ENCODE measurements around the gene RARB. TPM values are rescaled to one million over a fixed set of nuclear protein-coding genes. Genes with fewer than 3 reads are reported as not detected.

RARB gene
- total and polyA plus RNA-seq, 9 donors, result 12.0 to 23.2 (median 16.1) TPM

- no peak overlapping the region for H3K27ac ChIP-seq (ENCODE audit: low read length)
- H3K4me3 ChIP-seq (ENCODE audit: low read length), result no peak overlapping the region
- H3K4me1 ChIP-seq (ENCODE audit: control insufficient read depth, insufficient read depth, low read length), result peaks cover 2% of the 10 kb centered on the region
- WGBS (ENCODE audit: insufficient coverage), result no CpG with 5 or more reads among the region's 1 CpG
- DNase-seq, result no peak
- H3K27me3 ChIP-seq (ENCODE audit: control insufficient read depth, insufficient read depth, low read length), result no peaks in the 10 kb centered on the region
- H3K36me3 ChIP-seq (ENCODE audit: control insufficient read depth, insufficient read depth, low read length), result no peaks in the 10 kb centered on the region
- H3K9me3 ChIP-seq (replicated peaks; ENCODE audit: control insufficient read depth, low read depth, low read length), result peaks cover 3% of the 10 kb centered on the region
Observed at GRCh38 chr3:25419251-25419650, 8.8 kb upstream of the RARB start.

DNA sequence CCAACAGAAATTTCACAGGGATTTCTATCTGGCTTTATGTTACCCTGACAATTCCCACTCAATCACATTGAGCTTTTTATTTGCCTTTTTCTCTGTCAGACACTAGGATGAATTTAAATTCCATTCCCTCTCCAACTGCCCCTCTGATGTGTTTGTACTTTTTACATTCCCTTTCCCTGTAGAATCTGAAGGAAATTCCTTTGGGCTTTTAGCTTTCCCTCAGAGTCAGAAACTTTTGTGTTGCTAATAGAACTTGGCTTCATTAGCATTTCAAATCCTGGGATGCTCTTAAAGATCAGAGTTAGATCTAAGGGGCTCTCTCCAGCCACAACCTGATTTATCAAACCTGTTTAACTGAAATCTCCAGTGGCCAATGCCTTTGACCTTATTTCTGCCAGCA is 7.9 kb upstream of the RARB start:
- no peak for DNase-seq
- Histone ChIP-seq H3K36me3 (ENCODE audit: control insufficient read depth, insufficient read depth, low read length) (no peaks in the 10 kb centered on the region), H3K4me1 (ENCODE audit: control insufficient read depth, insufficient read depth, low read length) (peaks cover 6% of the 10 kb centered on the region), H3K4me3 (ENCODE audit: low read length) (no peak overlapping the region), H3K9me3 (replicated peaks; ENCODE audit: control insufficient read depth, low read depth, low read length) (peaks cover 3% of the 10 kb centered on the region), H3K27me3 (ENCODE audit: control insufficient read depth, insufficient read depth, low read length) (no peaks in the 10 kb centered on the region), H3K27ac (ENCODE audit: low read length) (no peak overlapping the region)

DNA sequence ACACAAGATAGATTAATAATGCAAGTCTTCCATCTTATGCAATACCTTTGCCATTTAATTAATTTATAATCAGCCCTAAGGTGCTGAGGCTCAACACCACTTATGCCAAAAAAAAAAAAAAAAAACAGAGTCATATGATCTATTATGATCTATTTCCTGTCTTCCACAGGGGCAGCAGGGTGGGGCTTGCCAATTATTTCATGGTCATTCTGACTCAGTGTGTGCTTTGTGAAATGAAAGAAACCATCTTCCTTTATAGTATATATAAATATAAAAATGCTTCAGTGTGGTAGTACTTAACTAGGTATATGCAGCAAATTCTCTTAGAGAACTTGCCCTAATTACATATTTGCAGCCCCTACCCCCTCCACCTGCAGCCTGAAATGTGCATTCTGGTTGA is 7.2 kb upstream of the RARB start:
- peaks cover 3% of the 10 kb centered on the region for H3K9me3 ChIP-seq (replicated peaks; ENCODE audit: control insufficient read depth, low read depth, low read length)
- no peaks in the 10 kb centered on the region for H3K27me3 ChIP-seq (ENCODE audit: control insufficient read depth, insufficient read depth, low read length)
- H3K27ac ChIP-seq (ENCODE audit: low read length), result no peak overlapping the region
- DNase-seq, result no peak
- H3K4me3 ChIP-seq (ENCODE audit: low read length), result no peak overlapping the region
- no peaks in the 10 kb centered on the region for H3K36me3 ChIP-seq (ENCODE audit: control insufficient read depth, insufficient read depth, low read length)
- H3K4me1 ChIP-seq (ENCODE audit: control insufficient read depth, insufficient read depth, low read length), result peaks cover 6% of the 10 kb centered on the region

- no peaks in the 10 kb centered on the region for H3K36me3 ChIP-seq (ENCODE audit: control insufficient read depth, insufficient read depth, low read length)
- no CpG with 5 or more reads among the region's 2 CpGs for WGBS (ENCODE audit: insufficient coverage)
- no peaks in the 10 kb centered on the region for H3K27me3 ChIP-seq (ENCODE audit: control insufficient read depth, insufficient read depth, low read length)
- H3K9me3 ChIP-seq (replicated peaks; ENCODE audit: control insufficient read depth, low read depth, low read length), result peaks cover 3% of the 10 kb centered on the region
- DNase-seq, result no peak
- peaks cover 8% of the 10 kb centered on the region for H3K4me1 ChIP-seq (ENCODE audit: control insufficient read depth, insufficient read depth, low read length)
- H3K27ac ChIP-seq (ENCODE audit: low read length), result no peak overlapping the region
- H3K4me3 ChIP-seq (ENCODE audit: low read length), result no peak overlapping the region
Observed at GRCh38 chr3:25421747-25422146, 6.3 kb upstream of the RARB start.

GRCh38 chr3:25423780-25424588 is 4.1 kb upstream of the RARB start:
- Histone ChIP-seq H3K4me1 (ENCODE audit: control insufficient read depth, insufficient read depth, low read length) (peaks cover 12% of the 10 kb centered on the region), H3K27me3 (ENCODE audit: control insufficient read depth, insufficient read depth, low read length) (peaks cover 4% of the 10 kb centered on the region), H3K27ac (ENCODE audit: low read length) (peak overlapping the region; percentile 39), H3K36me3 (ENCODE audit: control insufficient read depth, insufficient read depth, low read length) (no peaks in the 10 kb centered on the region), H3K9me3 (replicated peaks; ENCODE audit: control insufficient read depth, low read depth, low read length) (no peaks in the 10 kb centered on the region), H3K4me3 (ENCODE audit: low read length) (no peak overlapping the region)
- peak; percentile 84 for DNase-seq
- WGBS (ENCODE audit: insufficient coverage), result 54% methylated on average over 7 of the region's 9 CpGs

- Histone ChIP-seq H3K36me3 (ENCODE audit: control insufficient read depth, insufficient read depth, low read length) (no peaks in the 10 kb centered on the region), H3K9me3 (replicated peaks; ENCODE audit: control insufficient read depth, low read depth, low read length) (no peaks in the 10 kb centered on the region), H3K4me1 (ENCODE audit: control insufficient read depth, insufficient read depth, low read length) (peaks cover 12% of the 10 kb centered on the region), H3K4me3 (ENCODE audit: low read length) (no peak overlapping the region), H3K27me3 (ENCODE audit: control insufficient read depth, insufficient read depth, low read length) (peaks cover 4% of the 10 kb centered on the region), H3K27ac (ENCODE audit: low read length) (peak overlapping the region; percentile 39)
- peak; percentile 79 for DNase-seq
- no CpG with 5 or more reads among the region's 5 CpGs for WGBS (ENCODE audit: insufficient coverage)
Observed at GRCh38 chr3:25424614-25425013, 3.4 kb upstream of the RARB start.

- H3K27ac ChIP-seq (ENCODE audit: low read length), result no peak overlapping the region
Observed at GRCh38 chr3:25426408-25426807, 1.7 kb upstream of the RARB start.

GRCh38 chr3:25427155-25427554 is 908 bp upstream of the RARB start:
- no peak for DNase-seq
- H3K27ac ChIP-seq (ENCODE audit: low read length), result peak overlapping the region; percentile 97
- peaks cover 4% of the 10 kb centered on the region for H3K27me3 ChIP-seq (ENCODE audit: control insufficient read depth, insufficient read depth, low read length)
- peak overlapping the region; percentile 69 for H3K4me3 ChIP-seq (ENCODE audit: low read length)
- no CpG with 5 or more reads among the region's 2 CpGs for WGBS (ENCODE audit: insufficient coverage)
- H3K9me3 ChIP-seq (replicated peaks; ENCODE audit: control insufficient read depth, low read depth, low read length), result no peaks in the 10 kb centered on the region
- H3K36me3 ChIP-seq (ENCODE audit: control insufficient read depth, insufficient read depth, low read length), result no peaks in the 10 kb centered on the region
- peaks cover 12% of the 10 kb centered on the region for H3K4me1 ChIP-seq (ENCODE audit: control insufficient read depth, insufficient read depth, low read length)

More at GRCh38 chr3:25426408-25426807, 1.7 kb upstream of the RARB start:
- no peak for DNase-seq
- no CpG with 5 or more reads among the region's 2 CpGs for WGBS (ENCODE audit: insufficient coverage)
- H3K9me3 ChIP-seq (replicated peaks; ENCODE audit: control insufficient read depth, low read depth, low read length), result no peaks in the 10 kb centered on the region
- no peaks in the 10 kb centered on the region for H3K36me3 ChIP-seq (ENCODE audit: control insufficient read depth, insufficient read depth, low read length)
- peaks cover 4% of the 10 kb centered on the region for H3K27me3 ChIP-seq (ENCODE audit: control insufficient read depth, insufficient read depth, low read length)
- H3K4me3 ChIP-seq (ENCODE audit: low read length), result no peak overlapping the region
- peaks cover 12% of the 10 kb centered on the region for H3K4me1 ChIP-seq (ENCODE audit: control insufficient read depth, insufficient read depth, low read length)

- peaks cover 12% of the 10 kb centered on the region for H3K4me1 ChIP-seq (ENCODE audit: control insufficient read depth, insufficient read depth, low read length)
- no peaks in the 10 kb centered on the region for H3K36me3 ChIP-seq (ENCODE audit: control insufficient read depth, insufficient read depth, low read length)
- 0% methylated on average over 10 of the region's 13 CpGs for WGBS (ENCODE audit: insufficient coverage)
- H3K9me3 ChIP-seq (replicated peaks; ENCODE audit: control insufficient read depth, low read depth, low read length), result no peaks in the 10 kb centered on the region
- peak overlapping the region; percentile 69 for H3K4me3 ChIP-seq (ENCODE audit: low read length)
- DNase-seq, result peak; percentile 94
- H3K27ac ChIP-seq (ENCODE audit: low read length), result peak overlapping the region; percentile 97
- H3K27me3 ChIP-seq (ENCODE audit: control insufficient read depth, insufficient read depth, low read length), result peaks cover 4% of the 10 kb centered on the region
Observed at GRCh38 chr3:25427563-25427941, 511 bp upstream of the RARB start.

- no peak for DNase-seq
- Histone ChIP-seq H3K27ac (ENCODE audit: low read length) (peak overlapping the region; percentile 97), H3K36me3 (ENCODE audit: control insufficient read depth, insufficient read depth, low read length) (no peaks in the 10 kb centered on the region), H3K4me3 (ENCODE audit: low read length) (peak overlapping the region; percentile 69), H3K27me3 (ENCODE audit: control insufficient read depth, insufficient read depth, low read length) (peaks cover 4% of the 10 kb centered on the region), H3K9me3 (replicated peaks; ENCODE audit: control insufficient read depth, low read depth, low read length) (no peaks in the 10 kb centered on the region), H3K4me1 (ENCODE audit: control insufficient read depth, insufficient read depth, low read length) (peaks cover 10% of the 10 kb centered on the region)
- WGBS (ENCODE audit: insufficient coverage), result no CpG with 5 or more reads among the region's 6 CpGs
Observed at GRCh38 chr3:25428789-25429335, 799 bp downstream of the RARB start.
